Activated CD4-positive, alpha-beta T cell treated with anti-CD3 and anti-CD28 coated beads, Interleukin-2, amount 50 U/mL, for 16 hours (primary cell): ENCODE results near the gene LDAF1.
"Not testable (repeated sequence)": the region's sequence is repeated elsewhere in the genome, so short reads cannot be mapped to it uniquely, and the experiment has no call there.

Experiments
- DNase-seq: peaks from one replicate; pipeline ENCODE4 v3.0.0-alpha.2; 2020

The LDAF1 gene

GRCh38 chr16:21163576-21163975, 5.1 kb downstream of the LDAF1 start:
- no peak for DNase-seq

GRCh38 chr16:21164521-21165168, 6.2 kb downstream of the LDAF1 start:
- DNase-seq: no peak

- no peak for DNase-seq
Measured at GRCh38 chr16:21166561-21166961, 8.1 kb downstream of the LDAF1 start.

DNA sequence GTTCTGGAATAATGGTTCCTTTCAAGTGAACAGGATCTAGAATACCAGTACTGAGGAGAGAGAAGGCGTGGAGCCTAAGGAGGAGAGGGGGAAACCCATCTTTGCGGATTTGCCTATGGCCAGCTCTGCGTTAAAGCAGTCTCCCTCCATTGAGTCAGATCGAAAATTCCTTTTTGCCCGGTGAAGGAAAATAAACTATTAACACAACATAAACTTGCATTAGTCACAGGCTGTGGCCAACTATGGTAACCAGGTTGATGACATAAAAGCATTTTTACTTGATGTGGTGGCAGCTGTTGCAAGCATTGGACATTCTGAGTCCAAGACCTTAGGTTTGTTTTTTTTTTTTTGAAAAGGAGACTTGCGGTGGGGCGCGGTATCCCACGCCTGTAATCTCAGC, 8.9 kb downstream of the LDAF1 start:
- DNase-seq: no peak

GRCh38 chr16:21167929-21168602, 9.6 kb downstream of the LDAF1 start:
- no peak for DNase-seq

DNA sequence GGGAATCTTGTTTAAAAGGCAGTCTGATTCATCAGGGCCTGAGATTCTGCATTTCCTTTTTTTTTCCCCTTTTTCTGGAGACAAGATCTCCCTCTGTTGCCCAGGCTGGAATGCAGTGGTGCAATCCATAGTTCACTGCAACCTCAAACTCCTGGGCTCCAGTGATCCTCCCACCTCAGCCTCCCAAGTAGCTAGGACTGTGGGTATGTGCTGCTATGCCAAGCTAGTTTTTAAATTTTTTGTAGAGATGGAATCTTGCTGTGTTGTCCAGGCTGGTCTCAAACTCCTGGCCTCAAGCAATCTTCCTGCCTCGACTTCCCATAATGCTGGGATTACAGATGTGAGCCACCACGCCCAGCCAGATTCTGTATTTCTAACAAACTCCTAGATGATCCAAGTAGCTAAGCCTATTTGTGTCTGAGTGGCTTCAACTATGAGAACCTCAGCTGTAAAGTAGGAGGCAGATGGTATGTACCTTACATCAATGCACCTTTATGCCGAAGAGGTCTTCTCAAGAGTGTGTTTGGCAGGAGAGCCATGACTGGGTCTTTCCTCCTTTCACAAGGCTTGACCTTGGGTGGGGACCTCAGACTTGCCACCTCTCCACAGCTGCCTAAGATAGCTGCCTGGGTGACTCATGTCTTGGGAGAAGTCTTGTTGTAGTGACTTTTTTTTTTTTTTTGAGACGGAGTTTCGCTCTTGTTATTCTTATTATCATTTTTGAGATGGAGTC, 10.9 kb downstream of the LDAF1 start:
- no peak for DNase-seq

DNA sequence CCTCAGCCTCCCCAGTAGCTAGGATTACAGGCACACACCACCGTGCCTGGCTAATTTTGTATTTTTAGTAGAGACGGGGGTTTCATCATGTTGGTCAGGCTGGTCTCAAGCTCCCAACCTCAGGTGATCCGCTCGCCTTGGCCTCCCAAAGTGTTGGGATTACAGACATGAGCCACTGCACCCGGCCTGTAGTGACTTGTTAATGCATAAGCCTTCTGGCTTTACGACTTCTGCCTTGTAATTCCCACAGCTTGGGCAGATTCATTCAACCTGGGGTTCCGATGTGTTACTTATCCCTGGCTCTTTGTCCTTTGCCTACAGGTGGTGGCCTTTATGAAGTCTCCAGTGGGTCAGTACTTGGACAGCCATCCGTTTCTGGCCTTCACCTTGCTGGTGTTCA, 11.6 kb downstream of the LDAF1 start:
- not testable (repeated sequence) for DNase-seq

- DNase-seq: no peak
Measured at GRCh38 chr16:21172650-21173049, 14.2 kb downstream of the LDAF1 start.

DNA sequence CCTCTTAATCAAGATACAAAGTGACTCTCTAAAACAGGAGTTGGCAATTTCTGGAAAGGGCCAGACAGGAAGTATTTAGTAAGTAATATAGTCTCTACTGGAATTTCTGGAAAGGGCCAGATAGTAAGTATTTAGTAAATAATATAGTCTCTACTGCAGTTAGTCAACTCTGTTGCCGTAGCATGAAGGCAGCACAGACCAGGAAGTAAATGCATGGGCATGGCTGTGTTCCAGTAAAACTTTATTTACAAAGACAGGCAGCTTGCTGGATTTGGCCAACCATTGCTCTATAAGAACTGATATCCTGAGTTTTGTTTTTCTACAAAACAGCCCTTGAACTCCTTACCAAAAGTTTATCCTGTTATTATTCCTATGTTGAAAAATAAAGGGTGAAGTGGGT, 16.9 kb downstream of the LDAF1 start:
- DNase-seq: no peak

- no peak for DNase-seq
Measured at GRCh38 chr16:21179126-21179982, 20.9 kb downstream of the LDAF1 start.

GRCh38 chr16:21179983-21180365, 21.5 kb downstream of the LDAF1 start:
- no peak for DNase-seq

DNA sequence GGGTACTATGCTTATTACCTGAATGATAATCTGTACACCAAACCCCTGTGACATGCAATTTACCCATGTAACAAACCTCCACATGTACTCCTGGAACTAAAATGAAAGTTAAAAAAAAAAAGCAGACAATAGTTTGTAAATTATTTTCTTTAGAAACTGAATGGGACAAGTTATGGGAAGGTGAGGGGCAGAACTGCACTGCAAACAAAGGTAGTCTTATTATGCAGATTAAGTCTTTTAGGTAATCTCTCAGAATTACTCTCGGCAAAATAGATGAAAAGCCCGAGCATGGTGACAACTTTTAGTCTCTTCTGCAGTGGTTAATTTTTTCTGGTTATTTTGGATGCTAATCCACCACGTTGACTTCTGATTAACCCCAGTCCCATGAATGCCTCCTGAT, 25.5 kb downstream of the LDAF1 start:
- no peak for DNase-seq

DNA sequence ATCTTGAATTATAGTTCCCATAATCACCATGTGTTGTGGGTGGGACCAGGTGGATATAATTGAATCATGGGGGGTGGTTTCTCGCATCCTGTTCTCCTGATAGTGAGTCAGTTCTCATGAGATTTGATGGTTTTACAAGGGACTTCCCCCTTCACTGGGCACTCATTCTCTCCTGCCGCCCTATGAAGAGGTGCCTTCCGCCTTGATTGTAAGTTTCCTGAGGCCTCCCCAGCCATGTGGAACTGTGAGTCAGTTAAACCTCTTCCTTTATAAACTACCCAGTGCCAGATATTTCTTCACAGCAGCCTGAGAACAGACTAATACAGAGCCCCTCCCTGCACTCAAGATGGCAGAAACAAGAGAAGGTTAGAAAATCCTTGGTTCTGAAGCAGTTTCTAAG, 26.4 kb downstream of the LDAF1 start:
- peak; percentile 51 for DNase-seq

DNA sequence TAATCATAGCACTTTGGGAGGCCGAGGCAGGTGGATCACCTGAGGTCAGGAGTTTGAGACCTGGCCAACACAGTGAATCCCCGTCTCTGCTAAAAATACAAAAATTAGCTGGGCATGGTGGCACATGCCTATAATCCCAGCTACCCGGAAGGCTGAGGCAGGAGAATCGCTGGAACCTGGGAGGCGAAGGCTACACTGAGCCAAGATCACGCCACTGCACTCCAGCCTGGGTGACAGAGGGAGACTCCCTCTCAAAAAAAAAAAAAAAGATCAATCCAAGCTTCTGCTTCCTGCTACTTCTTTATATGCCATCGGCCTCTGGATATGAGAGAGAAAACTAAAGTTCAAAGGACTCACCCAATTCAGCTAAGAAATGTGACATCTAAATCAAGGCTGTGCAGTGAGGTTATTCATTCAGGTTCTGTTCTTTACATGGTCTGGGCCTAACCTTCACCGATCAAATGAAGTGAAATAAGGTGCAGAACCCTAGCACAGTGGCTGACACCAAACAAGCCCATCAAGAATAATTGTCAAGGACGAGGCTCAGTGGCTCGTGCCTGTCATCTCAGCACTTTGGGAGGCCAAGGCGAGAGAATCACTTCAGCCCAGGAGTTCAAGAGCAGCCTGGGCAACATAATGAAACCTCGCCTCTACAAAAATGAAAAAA, 27.3 kb downstream of the LDAF1 start:
- DNase-seq: no peak

DNA sequence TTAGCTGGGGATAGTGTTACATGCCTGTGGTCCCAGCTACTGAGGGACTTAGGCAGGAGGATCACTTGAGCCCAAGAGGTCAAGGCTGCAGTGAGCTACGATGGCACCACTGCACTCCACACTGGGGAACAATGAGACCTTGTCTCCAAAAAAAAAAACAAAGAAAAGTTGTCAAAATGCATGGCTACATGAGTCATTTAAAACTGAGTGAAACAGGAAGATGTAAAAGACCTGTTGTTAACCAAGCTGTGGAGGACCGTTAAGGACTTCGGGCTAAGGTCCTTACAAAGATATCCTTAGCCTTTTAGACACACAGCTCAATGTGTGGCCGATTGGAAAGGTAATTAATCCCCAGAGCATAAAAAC, 27.8 kb downstream of the LDAF1 start:
- DNase-seq: no peak

- DNase-seq: no peak
Measured at GRCh38 chr16:21189311-21189710, 30.8 kb downstream of the LDAF1 start.

DNA sequence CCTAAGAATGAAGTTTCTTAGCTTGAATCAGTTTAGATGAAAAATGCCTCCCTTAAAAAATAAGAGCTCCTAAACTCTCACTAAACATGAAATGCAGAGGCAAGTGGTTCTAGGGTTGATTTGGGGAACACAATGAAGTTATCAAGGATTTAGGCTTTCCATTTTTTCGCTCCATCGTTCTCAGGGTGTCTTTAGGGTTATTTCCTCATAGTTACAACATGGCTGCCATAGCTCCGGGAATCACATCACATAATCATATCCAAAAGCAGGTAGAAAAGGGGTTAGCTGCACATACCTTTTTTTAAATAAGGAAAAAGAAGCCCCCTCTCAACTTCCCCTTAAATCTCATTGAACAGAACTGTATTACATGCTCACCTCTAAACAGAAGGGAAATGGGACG, 31.5 kb downstream of the LDAF1 start:
- DNase-seq: no peak

DNA sequence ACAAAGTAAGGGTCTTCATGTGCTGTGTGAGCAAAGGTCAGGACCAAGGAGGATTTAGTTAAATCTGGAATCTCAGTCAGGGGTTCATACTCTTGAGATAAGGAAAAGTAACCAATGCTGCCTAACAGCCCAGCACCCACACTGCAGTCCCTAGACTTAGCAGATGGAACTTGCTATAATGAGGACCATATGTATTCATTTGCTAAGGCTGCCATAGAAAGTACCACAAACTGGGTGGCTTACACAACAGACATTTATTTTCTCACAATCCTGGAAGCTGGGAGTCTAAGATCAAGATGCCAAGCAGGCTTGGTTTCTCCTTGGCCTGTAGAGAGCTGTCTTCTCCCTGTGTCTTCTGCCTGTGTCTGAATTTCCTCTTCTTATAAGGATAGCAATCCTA, 32.1 kb downstream of the LDAF1 start:
- DNase-seq: no peak

DNA sequence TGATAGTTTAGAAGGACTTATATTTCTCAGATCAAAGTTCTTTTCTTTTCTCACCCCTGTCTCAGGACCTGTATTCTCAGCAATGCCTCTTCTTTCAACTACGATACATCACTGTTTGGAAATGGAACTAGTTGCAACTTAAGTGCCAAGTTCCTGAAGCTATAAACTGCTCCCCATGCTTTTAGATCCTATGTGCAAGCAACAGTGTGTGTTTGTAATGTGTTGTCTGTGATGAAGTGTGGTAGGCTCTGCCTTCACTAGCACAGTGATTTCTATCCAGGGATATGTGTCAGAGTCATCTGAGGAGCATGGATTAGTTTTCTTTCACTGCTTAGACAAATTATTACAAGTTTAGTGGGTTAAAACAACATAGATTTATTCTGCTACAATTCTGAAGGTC, 34.5 kb downstream of the LDAF1 start:
- no peak for DNase-seq

DNA sequence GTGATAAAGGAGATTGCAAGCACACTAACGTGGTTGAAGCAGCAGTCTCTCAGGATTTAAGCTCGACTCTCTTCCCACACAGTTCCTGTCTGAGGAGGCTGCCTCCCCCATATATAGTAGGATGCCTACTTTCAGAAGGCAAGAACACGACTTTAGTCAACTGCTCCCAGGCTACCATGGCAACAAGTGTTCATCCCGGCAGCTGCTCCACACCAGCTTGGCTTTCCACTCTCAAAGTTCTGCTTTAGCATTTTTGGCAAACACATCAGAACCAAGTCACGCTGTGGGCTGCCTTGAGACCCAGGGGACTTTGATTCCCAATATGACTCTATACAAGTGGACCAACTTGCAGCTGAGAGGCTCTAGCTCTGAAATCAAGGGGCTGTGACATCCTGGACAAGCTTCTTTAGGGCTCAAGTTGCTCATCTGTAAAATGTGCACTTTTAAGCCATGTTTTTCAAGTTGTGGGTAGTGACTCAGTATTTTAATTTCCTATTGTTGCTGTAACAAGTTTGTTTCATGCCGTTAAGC, 36.4 kb downstream of the LDAF1 start:
- no peak for DNase-seq

- not testable (repeated sequence) for DNase-seq
Measured at GRCh38 chr16:21195330-21195729, 36.9 kb downstream of the LDAF1 start.

DNA sequence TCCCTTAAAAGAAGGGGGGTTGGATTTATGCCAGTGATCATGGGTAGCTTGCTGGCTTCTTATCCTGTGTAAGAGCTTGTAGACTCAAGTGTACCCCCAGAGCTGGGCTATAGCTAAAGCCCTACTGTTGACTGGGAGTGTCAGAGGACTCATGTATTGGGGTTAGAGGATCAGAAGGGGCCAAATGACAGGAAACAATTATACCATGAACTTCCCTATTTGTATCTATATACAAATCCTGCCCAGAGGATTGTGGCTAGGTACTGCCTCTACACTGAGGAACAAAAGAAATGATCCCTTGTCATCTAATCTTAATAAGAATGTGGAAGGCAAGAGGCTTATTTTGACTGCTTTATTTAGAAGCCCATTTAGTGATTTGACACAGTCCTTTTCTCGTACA, 38.6 kb downstream of the LDAF1 start:
- DNase-seq: no peak

DNA sequence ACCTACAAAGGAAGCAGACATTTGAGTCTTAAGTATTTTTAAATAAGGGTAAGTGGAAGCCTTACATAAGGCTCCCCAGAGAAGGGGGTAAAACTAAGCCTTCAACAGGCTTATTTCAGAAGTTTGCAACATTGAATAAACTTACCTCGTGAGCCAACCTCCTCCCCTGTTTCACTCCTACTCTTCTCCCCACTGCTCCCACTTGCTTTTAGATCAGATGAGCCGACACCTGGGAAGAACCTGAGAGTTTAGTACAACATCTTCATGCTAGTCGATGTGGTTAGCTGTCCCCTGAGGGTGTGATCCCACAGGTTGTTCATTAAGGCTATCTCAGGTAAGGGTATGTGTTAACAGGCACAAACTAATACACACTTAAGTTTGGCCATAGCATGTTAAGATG, 39.1 kb downstream of the LDAF1 start:
- no peak for DNase-seq
